ENCODE results near the gene CHEK2.
"Not testable (repeated sequence)": the region's sequence is repeated elsewhere in the genome, so short reads cannot be mapped to it uniquely, and the experiment has no call there.

CHEK2 gene

DNA sequence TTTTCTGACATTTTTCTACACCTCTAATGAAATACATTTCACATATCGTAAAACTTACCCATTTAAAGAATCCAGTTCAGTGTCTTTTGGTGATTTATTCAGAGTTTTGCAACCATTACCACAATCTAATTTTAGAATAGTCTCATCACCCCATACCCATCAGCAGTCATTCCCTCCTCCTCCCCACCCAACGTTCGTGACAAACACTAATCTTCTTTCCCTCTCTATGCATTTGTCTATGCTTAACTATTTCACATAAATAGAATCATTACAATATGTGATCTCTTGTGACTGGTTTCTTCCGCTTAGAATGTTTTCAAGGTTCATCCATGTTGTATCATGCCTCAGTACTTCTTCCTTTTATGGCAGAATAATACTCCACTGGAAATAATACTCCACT, 71.5 kb downstream of the CHEK2 start:
- H3K4me3 ChIP-seq (replicated peaks in 1 of 2; ENCODE audit: low read depth in 2 of 2, low read length in 2 of 2), result no peak overlapping the region
- DNase-seq (ENCODE audit: low read depth in 2 of 2), result peak in 1 of 2 donors; percentile 22
- TF ChIP-seq, protein P1, sequence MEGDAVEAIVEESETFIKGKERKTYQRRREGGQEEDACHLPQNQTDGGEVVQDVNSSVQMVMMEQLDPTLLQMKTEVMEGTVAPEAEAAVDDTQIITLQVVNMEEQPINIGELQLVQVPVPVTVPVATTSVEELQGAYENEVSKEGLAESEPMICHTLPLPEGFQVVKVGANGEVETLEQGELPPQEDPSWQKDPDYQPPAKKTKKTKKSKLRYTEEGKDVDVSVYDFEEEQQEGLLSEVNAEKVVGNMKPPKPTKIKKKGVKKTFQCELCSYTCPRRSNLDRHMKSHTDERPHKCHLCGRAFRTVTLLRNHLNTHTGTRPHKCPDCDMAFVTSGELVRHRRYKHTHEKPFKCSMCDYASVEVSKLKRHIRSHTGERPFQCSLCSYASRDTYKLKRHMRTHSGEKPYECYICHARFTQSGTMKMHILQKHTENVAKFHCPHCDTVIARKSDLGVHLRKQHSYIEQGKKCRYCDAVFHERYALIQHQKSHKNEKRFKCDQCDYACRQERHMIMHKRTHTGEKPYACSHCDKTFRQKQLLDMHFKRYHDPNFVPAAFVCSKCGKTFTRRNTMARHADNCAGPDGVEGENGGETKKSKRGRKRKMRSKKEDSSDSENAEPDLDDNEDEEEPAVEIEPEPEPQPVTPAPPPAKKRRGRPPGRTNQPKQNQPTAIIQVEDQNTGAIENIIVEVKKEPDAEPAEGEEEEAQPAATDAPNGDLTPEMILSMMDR (IDR thresholded peaks at IDR 0.05; ENCODE audit: low read depth, low read length), result no peak

DNA sequence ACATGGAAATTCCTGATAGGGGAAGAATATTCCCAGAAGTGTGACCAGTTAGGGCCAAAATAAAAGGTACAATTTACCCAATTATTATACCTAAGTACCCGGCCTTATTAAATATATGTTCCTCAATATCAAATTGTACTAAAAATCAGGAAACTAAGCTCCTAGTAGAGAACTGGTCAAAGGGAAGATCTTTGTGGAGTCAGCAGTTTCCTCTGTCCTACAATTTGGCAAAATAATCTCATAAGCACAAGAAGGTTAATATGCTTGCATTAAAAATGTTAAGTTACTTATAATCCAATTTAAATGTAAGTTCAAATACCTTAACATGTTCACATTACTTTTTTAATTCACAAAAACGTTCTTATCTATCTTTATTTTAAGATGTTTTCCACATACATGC, 72.2 kb downstream of the CHEK2 start:
- no peak overlapping the region for H3K4me3 ChIP-seq (replicated peaks in 1 of 2; ENCODE audit: low read depth in 2 of 2, low read length in 2 of 2)
- TF ChIP-seq, protein P1 (IDR thresholded peaks at IDR 0.05; ENCODE audit: low read depth, low read length), result no peak
- DNase-seq (ENCODE audit: low read depth in 2 of 2), result no peak

DNA sequence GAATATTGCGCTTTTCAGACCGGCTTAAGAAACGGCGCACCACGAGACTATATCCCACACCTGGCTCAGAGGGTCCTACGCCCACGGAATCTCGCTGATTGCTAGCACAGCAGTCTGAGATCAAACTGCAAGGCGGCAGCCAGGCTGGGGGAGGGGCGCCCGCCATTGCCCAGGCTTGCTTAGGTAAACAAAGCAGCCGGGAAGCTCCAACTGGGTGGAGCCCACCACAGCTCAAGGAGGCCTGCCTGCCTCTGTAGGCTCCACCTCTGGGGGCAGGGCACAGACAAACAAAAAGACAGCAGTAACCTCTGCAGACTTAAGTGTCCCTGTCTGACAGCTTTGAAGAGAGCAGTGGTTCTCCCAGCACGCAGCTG, 78.1 kb downstream of the CHEK2 start:
- DNase-seq (ENCODE audit: low read depth in 2 of 2); H3K4me3 ChIP-seq (replicated peaks in 1 of 2; ENCODE audit: low read depth in 2 of 2, low read length in 2 of 2): not testable (repeated sequence)

DNA sequence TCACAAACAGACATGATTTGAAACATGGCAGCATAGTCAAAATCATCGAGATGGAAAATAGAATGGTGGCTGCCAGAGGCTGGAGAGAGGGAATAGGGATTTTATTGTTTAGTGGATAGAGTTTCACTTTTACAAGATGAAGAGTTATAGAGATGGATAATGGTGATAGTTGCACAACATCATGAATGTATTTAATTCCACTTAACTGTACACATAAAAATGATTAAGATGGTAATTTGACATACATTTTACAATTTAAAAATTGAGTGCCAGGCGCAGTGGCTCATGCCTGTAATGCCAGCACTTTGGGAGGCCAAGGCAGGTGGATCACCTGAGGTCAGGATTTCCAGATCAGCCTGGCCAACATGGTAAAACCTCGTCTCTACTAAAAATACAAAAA, 83.2 kb downstream of the CHEK2 start:
- no peak overlapping the region for H3K4me3 ChIP-seq (replicated peaks in 1 of 2; ENCODE audit: low read depth in 2 of 2, low read length in 2 of 2)
- no peak for DNase-seq (ENCODE audit: low read depth in 2 of 2)
- TF ChIP-seq, protein P1 (IDR thresholded peaks at IDR 0.05; ENCODE audit: low read depth, low read length), result no peak

DNA sequence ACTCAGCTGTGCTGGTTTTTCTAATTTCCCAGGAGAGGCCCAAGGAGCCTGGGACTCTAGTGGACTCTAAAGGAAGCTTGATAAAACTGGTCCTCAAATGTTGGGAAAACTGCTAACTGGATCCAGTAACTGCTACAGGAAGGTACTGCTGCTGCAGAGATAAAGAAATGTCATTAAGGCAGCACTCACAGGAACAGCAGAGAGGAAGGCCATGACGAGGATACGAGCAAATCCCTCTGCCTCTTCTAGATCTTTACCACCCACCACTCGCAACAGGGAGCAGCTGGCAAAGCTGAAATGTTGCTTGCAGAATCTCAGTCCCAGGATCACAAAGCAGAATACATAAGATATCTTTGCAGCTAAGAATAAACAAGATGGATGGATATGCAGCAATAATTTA, 85.4 kb downstream of the CHEK2 start:
- H3K4me3 ChIP-seq (replicated peaks in 1 of 2; ENCODE audit: low read depth in 2 of 2, low read length in 2 of 2), result no peak overlapping the region
- no peak for DNase-seq (ENCODE audit: low read depth in 2 of 2)
- TF ChIP-seq, protein P1 (IDR thresholded peaks at IDR 0.05; ENCODE audit: low read depth, low read length), result no peak

DNA sequence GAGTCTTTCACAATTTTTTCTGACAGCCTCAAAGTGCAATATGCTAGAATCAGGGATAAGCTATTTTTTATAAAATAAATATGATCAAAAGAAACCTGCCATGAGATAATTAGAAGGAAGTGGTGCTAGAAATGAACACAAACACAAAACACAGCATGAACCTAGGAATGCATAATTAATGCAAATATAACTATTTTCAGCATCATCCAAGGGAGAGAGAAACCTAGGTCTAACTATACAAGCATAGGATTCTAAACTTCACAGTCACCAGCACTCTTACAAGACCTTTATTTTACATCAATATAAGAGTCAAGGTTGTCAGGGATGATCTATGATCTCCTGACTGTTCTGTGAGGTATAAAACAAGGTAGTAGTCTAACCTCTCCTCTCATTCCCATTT, 91.2 kb downstream of the CHEK2 start:
- DNase-seq (ENCODE audit: low read depth in 2 of 2), result no peak
- H3K4me3 ChIP-seq (replicated peaks in 1 of 2; ENCODE audit: low read depth in 2 of 2, low read length in 2 of 2), result no peak overlapping the region
- TF ChIP-seq, protein P1 (IDR thresholded peaks at IDR 0.05; ENCODE audit: low read depth, low read length), result no peak

DNA sequence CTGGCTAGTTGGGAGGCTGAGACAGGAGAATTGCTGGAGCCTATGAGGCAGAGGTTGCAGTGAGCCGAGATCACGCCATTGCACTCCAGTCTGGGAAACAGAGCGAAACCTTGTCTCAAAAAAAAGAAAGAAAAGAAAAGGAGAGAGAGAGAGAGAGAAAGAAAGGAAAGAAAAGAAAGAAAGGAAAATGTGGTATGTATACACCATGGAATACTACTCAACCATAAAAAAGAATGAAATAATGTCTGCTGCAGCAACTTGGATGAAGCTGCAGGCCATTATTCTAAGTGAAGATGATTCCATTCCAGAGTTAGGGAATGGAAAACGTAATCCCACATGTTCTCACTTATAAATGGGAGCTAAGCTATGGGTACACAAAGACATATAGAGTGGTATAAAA, 92.8 kb downstream of the CHEK2 start:
- no peak for DNase-seq (ENCODE audit: low read depth in 2 of 2)
- TF ChIP-seq, protein P1 (IDR thresholded peaks at IDR 0.05; ENCODE audit: low read depth, low read length), result no peak
- no peak overlapping the region for H3K4me3 ChIP-seq (replicated peaks in 1 of 2; ENCODE audit: low read depth in 2 of 2, low read length in 2 of 2)

Measured in cardiac fibroblast (primary cell).